Measurements from ENCODE around the gene CTDSPL2.

CTDSPL2 gene

DNA sequence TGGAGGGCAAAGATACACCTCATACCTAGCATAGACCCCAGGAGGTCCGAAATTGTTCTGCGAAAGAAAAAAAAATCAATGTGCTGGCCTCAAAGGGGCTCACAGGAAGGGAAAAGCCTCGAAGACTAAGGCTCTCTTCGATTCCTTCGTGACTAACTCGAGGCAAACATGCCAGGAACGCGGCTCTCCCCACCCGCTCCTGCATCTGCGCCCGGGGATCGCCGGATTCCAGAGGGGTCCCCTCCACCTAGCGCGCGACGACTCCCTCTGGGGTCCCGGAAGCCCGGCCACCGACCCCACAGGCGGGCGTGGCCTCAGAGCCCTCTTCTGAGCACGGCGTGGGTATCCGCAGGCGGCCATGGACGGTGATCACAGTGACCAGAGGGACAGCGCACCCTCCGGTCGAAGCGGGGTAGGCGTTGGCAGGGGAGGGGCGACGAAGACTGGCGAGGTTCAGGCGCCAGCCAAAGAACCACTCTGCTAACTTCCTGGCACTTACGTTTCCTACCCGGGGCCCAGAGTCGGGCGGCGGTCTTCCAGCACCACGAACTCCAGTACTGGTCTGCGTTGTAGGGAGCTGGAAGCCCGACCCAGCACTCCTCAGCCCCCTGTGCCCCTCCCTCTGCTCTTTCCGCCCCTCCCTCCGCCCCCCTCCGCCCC is 109.0 kb downstream of the CTDSPL2 start:
- H3K27ac ChIP-seq (ENCODE audit: poor library complexity, severe bottlenecking), result peak overlapping the region; percentile 93
- peaks cover 42% of the 10 kb centered on the region for H3K36me3 ChIP-seq (ENCODE audit: low read depth)
- peak; percentile 80 for ATAC-seq (ENCODE audit: low read depth)
- H3K9me3 ChIP-seq (ENCODE audit: severe bottlenecking), result no peaks in the 10 kb centered on the region
- DNase-seq (ENCODE audit: low spot score), result peak; percentile 93
- peaks cover 15% of the 10 kb centered on the region for H3K4me1 ChIP-seq (ENCODE audit: insufficient read depth, poor library complexity, severe bottlenecking)
- H3K4me3 ChIP-seq (ENCODE audit: severe bottlenecking), result peak overlapping the region; percentile 93
- TF ChIP-seq, protein P1, sequence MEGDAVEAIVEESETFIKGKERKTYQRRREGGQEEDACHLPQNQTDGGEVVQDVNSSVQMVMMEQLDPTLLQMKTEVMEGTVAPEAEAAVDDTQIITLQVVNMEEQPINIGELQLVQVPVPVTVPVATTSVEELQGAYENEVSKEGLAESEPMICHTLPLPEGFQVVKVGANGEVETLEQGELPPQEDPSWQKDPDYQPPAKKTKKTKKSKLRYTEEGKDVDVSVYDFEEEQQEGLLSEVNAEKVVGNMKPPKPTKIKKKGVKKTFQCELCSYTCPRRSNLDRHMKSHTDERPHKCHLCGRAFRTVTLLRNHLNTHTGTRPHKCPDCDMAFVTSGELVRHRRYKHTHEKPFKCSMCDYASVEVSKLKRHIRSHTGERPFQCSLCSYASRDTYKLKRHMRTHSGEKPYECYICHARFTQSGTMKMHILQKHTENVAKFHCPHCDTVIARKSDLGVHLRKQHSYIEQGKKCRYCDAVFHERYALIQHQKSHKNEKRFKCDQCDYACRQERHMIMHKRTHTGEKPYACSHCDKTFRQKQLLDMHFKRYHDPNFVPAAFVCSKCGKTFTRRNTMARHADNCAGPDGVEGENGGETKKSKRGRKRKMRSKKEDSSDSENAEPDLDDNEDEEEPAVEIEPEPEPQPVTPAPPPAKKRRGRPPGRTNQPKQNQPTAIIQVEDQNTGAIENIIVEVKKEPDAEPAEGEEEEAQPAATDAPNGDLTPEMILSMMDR (IDR thresholded peaks at IDR 0.05; ENCODE audit: poor library complexity, severe bottlenecking), result peak; percentile 55
- no peaks in the 10 kb centered on the region for H3K27me3 ChIP-seq (ENCODE audit: insufficient read depth, poor library complexity, severe bottlenecking)

DNA sequence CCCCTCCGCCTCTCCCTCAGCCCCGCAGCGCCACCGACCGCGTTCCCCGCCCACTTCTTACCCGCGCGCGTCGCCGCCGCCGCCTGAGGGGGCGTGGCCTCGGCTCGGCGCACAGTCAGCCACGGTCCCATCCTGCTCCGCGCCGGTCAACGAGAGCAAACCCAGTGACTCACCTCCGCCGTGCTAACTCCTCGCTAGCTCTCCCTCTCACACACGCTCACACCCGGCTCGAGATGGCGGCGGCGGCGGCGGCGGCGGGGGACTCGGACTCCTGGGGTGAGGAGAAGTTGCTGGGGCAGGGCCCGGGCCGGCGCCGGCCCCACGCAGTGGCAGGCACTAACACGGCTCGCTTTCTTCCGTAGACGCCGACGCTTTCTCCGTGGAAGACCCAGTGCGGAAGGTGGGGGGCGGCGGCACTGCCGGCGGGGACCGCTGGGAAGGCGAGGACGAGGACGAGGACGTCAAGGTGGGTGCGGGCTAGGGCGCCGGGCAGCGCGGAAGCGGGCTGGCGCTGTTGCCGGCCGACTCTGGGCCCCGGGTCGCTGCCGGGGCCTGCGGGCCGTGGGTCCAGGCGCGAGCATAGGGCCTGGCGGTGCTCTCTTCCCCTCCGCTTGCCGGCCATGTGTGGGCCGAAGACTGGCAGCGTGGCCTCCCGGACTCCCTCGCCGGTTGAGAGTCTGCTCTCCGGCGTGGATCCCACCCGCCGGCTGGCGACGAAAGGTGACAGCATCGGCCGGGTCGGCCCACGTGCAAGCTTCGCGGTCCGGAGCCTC is 109.7 kb downstream of the CTDSPL2 start, which contains the start of gene EIF3J:
Gene EIF3J, plus strand, starts transcription at position 186 of the 773 bp plus-strand sequence. Its CDS starts 48 bp downstream, at position 234.
- H3K4me1 ChIP-seq (ENCODE audit: insufficient read depth, poor library complexity, severe bottlenecking), result peaks cover 22% of the 10 kb centered on the region
- TF ChIP-seq, protein P1 (IDR thresholded peaks at IDR 0.05; ENCODE audit: poor library complexity, severe bottlenecking), result no peak
- peak; percentile 89 for ATAC-seq (ENCODE audit: low read depth)

DNA sequence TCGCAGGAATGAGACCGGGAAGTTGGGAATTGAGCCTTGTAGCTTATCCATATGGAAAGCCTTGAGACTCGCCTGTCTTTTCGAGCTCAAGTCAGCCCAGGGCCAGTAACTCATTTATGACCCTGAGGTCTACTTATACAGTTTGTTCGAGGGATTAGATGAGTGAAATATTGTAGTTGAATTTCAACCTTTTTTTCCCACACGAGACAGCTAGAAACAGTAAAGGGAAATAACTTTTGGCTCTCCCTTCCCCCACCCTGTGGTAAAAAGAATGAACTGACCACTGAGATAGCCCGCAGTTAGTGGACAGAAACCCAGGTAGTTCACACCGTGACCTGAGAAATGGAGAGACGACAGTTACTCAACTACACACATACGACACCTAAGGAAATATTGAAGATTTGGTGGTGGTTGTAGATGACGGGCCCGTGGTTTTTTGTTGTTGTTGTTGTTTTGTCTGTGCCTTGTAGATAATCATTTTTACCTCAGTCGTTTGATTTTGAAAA is 110.4 kb downstream of the CTDSPL2 start:
- DNase-seq (ENCODE audit: low spot score) (no peak), ATAC-seq (ENCODE audit: low read depth) (peak; percentile 1; the same call in 2 of the 3 replicates)
- Histone ChIP-seq H3K27me3 (ENCODE audit: insufficient read depth, poor library complexity, severe bottlenecking) (no peaks in the 10 kb centered on the region), H3K36me3 (ENCODE audit: low read depth) (peaks cover 56% of the 10 kb centered on the region), H3K4me1 (ENCODE audit: insufficient read depth, poor library complexity, severe bottlenecking) (peaks cover 28% of the 10 kb centered on the region), H3K9me3 (ENCODE audit: severe bottlenecking) (no peaks in the 10 kb centered on the region), H3K27ac (ENCODE audit: poor library complexity, severe bottlenecking) (peak overlapping the region; percentile 93), H3K4me3 (ENCODE audit: severe bottlenecking) (peak overlapping the region; percentile 93)
- TF ChIP-seq, protein P1 (IDR thresholded peaks at IDR 0.05; ENCODE audit: poor library complexity, severe bottlenecking), result no peak

More for the DNA sequence above, 109.7 kb downstream of the CTDSPL2 start, which contains the start of gene EIF3J:
- Histone ChIP-seq H3K9me3 (ENCODE audit: severe bottlenecking) (no peaks in the 10 kb centered on the region), H3K36me3 (ENCODE audit: low read depth) (peaks cover 49% of the 10 kb centered on the region), H3K4me3 (ENCODE audit: severe bottlenecking) (peak within 1 kb of the TSS; percentile 93), H3K27me3 (ENCODE audit: insufficient read depth, poor library complexity, severe bottlenecking) (no peaks in the 10 kb centered on the region), H3K27ac (ENCODE audit: poor library complexity, severe bottlenecking) (peak within 1 kb of the TSS; percentile 93)
- peak; percentile 100 for DNase-seq (ENCODE audit: low spot score)

DNA sequence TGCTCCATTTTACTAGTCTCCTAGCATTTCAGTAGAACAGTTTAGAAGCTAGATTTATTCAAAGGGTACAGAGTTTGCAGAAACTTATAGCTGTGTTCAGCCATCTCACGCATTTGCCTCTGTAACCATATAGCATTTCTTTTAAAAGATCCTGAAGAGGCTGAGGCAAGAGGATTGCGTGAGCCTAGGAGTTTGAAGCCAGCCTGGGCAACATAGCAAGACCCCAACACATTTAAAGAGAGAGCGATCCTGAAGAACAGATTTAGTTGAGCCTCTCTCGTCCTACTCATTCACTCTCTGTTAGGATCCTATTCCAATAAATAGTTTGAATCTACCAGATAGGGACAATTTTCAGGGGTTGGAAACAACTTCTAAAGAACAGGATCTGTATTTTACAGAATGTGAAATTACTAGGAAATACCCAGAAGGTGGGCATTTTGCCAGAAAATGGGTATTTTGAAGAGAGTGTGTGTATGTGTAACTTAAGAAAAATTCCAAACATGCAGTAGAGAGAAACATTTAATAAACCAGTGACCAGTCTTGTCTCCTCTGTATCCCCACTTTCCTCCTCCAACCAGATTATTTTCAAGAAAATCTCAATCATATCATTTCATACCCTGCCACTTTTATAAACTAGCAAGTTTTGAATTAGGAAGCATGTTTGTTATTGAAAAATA is 114.0 kb downstream of the CTDSPL2 start:
- Histone ChIP-seq H3K27me3 (ENCODE audit: insufficient read depth, poor library complexity, severe bottlenecking) (no peaks in the 10 kb centered on the region), H3K36me3 (ENCODE audit: low read depth) (peaks cover 77% of the 10 kb centered on the region), H3K4me3 (ENCODE audit: severe bottlenecking) (no peak overlapping the region), H3K9me3 (ENCODE audit: severe bottlenecking) (no peaks in the 10 kb centered on the region), H3K4me1 (ENCODE audit: insufficient read depth, poor library complexity, severe bottlenecking) (peaks cover 42% of the 10 kb centered on the region), H3K27ac (ENCODE audit: poor library complexity, severe bottlenecking) (peak overlapping the region; percentile 39)
- ATAC-seq (ENCODE audit: low read depth) (0 out of 3 replicates have a peak, but pooled peaks have one; percentile 6), DNase-seq (ENCODE audit: low spot score) (no peak)
- TF ChIP-seq, protein P1 (IDR thresholded peaks at IDR 0.05; ENCODE audit: poor library complexity, severe bottlenecking), result no peak
